ENCODE results near the gene PM20D1. TPM values are rescaled to one million over a fixed set of nuclear protein-coding genes. Genes with fewer than 3 reads are reported as not detected.
"Not testable (repeated sequence)": the region's sequence is repeated elsewhere in the genome, so short reads cannot be mapped to it uniquely, and the experiment has no call there.

Gene PM20D1
- total RNA-seq, 1 donor from 2014 or later = not detected

DNA sequence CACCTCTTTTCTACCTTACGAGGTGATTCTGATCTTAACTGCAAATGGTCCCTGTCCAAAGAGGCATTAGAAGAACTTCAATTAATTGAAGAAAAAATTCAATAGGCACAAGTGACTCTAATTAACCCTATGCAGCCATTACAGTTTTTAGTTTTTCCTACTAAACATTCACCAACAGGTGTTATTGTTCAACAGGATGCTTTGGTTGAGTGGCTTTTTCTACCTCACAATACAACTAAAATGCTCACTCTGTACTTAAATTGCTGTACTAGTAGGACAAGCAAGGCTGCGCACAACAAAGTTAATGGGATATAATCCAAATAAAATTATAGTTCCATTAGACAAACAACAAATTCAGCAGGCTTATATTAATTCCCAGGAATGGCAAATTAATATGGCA lies 11.6 kb upstream of the PM20D1 start:
- peaks cover 5% of the 10 kb centered on the region for H3K9me3 Mint-ChIP-seq (ENCODE audit: unreplicated experiment)
- no peaks in the 10 kb centered on the region for H3K36me3 Mint-ChIP-seq (ENCODE audit: low read depth, unreplicated experiment)
- DNase-seq (ENCODE audit: low read depth) (no peak), FAIRE-seq (no peak)
- H3K4me3 ChIP-seq (ENCODE audit: insufficient read depth, low read depth, low read length) = no peak overlapping the region
- H4K20me1 ChIP-seq (ENCODE audit: insufficient read depth, low read length) = no peaks in the 10 kb centered on the region
- TF ChIP-seq, protein P1, sequence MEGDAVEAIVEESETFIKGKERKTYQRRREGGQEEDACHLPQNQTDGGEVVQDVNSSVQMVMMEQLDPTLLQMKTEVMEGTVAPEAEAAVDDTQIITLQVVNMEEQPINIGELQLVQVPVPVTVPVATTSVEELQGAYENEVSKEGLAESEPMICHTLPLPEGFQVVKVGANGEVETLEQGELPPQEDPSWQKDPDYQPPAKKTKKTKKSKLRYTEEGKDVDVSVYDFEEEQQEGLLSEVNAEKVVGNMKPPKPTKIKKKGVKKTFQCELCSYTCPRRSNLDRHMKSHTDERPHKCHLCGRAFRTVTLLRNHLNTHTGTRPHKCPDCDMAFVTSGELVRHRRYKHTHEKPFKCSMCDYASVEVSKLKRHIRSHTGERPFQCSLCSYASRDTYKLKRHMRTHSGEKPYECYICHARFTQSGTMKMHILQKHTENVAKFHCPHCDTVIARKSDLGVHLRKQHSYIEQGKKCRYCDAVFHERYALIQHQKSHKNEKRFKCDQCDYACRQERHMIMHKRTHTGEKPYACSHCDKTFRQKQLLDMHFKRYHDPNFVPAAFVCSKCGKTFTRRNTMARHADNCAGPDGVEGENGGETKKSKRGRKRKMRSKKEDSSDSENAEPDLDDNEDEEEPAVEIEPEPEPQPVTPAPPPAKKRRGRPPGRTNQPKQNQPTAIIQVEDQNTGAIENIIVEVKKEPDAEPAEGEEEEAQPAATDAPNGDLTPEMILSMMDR (IDR thresholded peaks at IDR 0.05; ENCODE audit: insufficient read depth, low read depth, low read length) = no peak
- no peak for TF ChIP-seq EZH2 (IDR thresholded peaks at IDR 0.05; ENCODE audit: insufficient read depth, low read length)
- H3K9ac ChIP-seq (ENCODE audit: low read length) = no peak overlapping the region
- no peaks in the 10 kb centered on the region for H3K9me3 ChIP-seq (ENCODE audit: insufficient read depth, low read depth, low read length)
- no peak overlapping the region for H2AFZ ChIP-seq (ENCODE audit: low read depth, low read length)
- no peak overlapping the region for H3K4me3 Mint-ChIP-seq (ENCODE audit: unreplicated experiment)
- H3K27me3 ChIP-seq (ENCODE audit: insufficient read depth, low read length) = peaks cover 9% of the 10 kb centered on the region
- H3K4me2 ChIP-seq (ENCODE audit: low read length) = no peak overlapping the region
- H3K27ac Mint-ChIP-seq (ENCODE audit: unreplicated experiment) = no peak overlapping the region
- H3K27me3 Mint-ChIP-seq (ENCODE audit: low read depth, unreplicated experiment) = peaks cover 2% of the 10 kb centered on the region
- H3K27ac ChIP-seq (ENCODE audit: low read depth, low read length) = no peak overlapping the region
- H3K79me2 ChIP-seq (ENCODE audit: insufficient read depth, low read length) = no peaks in the 10 kb centered on the region
- H3K4me1 ChIP-seq (ENCODE audit: insufficient read depth, low read length) = no peaks in the 10 kb centered on the region
- H3K4me1 Mint-ChIP-seq (ENCODE audit: low read depth, unreplicated experiment) = no peaks in the 10 kb centered on the region
- H3K36me3 ChIP-seq (ENCODE audit: insufficient read depth, low read length) = no peaks in the 10 kb centered on the region

GRCh38 chr1:205858141-205858961 lies 8.4 kb upstream of the PM20D1 start:
- H3K4me1 ChIP-seq (ENCODE audit: insufficient read depth, low read length) = no peaks in the 10 kb centered on the region
- H3K79me2 ChIP-seq (ENCODE audit: insufficient read depth, low read length) = no peaks in the 10 kb centered on the region
- no peak overlapping the region for H3K27ac Mint-ChIP-seq (ENCODE audit: unreplicated experiment)
- no peaks in the 10 kb centered on the region for H3K36me3 Mint-ChIP-seq (ENCODE audit: low read depth, unreplicated experiment)
- H3K4me1 Mint-ChIP-seq (ENCODE audit: low read depth, unreplicated experiment) = no peaks in the 10 kb centered on the region
- no peak overlapping the region for H3K9ac ChIP-seq (ENCODE audit: low read length)
- no peak overlapping the region for H3K4me3 ChIP-seq (ENCODE audit: insufficient read depth, low read depth, low read length)
- no peak for TF ChIP-seq EZH2 (IDR thresholded peaks at IDR 0.05; ENCODE audit: insufficient read depth, low read length)
- TF ChIP-seq, protein P1 (IDR thresholded peaks at IDR 0.05; ENCODE audit: insufficient read depth, low read depth, low read length) = no peak
- peaks cover 2% of the 10 kb centered on the region for H3K27me3 ChIP-seq (ENCODE audit: insufficient read depth, low read length)
- H3K9me3 Mint-ChIP-seq (ENCODE audit: unreplicated experiment) = peaks cover 10% of the 10 kb centered on the region
- H3K27ac ChIP-seq (ENCODE audit: low read depth, low read length) = no peak overlapping the region
- H2AFZ ChIP-seq (ENCODE audit: low read depth, low read length) = no peak overlapping the region
- no peak overlapping the region for H3K4me3 Mint-ChIP-seq (ENCODE audit: unreplicated experiment)
- FAIRE-seq (no peak), DNase-seq (ENCODE audit: low read depth) (no peak)
- H4K20me1 ChIP-seq (ENCODE audit: insufficient read depth, low read length) = no peaks in the 10 kb centered on the region
- H3K36me3 ChIP-seq (ENCODE audit: insufficient read depth, low read length) = no peaks in the 10 kb centered on the region
- no peak overlapping the region for H3K4me2 ChIP-seq (ENCODE audit: low read length)
- no peaks in the 10 kb centered on the region for H3K9me3 ChIP-seq (ENCODE audit: insufficient read depth, low read depth, low read length)
- H3K27me3 Mint-ChIP-seq (ENCODE audit: low read depth, unreplicated experiment) = peaks cover 2% of the 10 kb centered on the region

- not testable (repeated sequence) for H3K9me3 Mint-ChIP-seq (ENCODE audit: unreplicated experiment); H3K27me3 Mint-ChIP-seq (ENCODE audit: low read depth, unreplicated experiment); H3K4me2 ChIP-seq (ENCODE audit: low read length); FAIRE-seq; H3K36me3 Mint-ChIP-seq (ENCODE audit: low read depth, unreplicated experiment); DNase-seq (ENCODE audit: low read depth); H3K27me3 ChIP-seq (ENCODE audit: insufficient read depth, low read length); H4K20me1 ChIP-seq (ENCODE audit: insufficient read depth, low read length); H3K36me3 ChIP-seq (ENCODE audit: insufficient read depth, low read length); H3K9me3 ChIP-seq (ENCODE audit: insufficient read depth, low read depth, low read length); H2AFZ ChIP-seq (ENCODE audit: low read depth, low read length); H3K4me3 ChIP-seq (ENCODE audit: insufficient read depth, low read depth, low read length); H3K4me3 Mint-ChIP-seq (ENCODE audit: unreplicated experiment); H3K79me2 ChIP-seq (ENCODE audit: insufficient read depth, low read length); H3K27ac ChIP-seq (ENCODE audit: low read depth, low read length); H3K4me1 Mint-ChIP-seq (ENCODE audit: low read depth, unreplicated experiment); H3K4me1 ChIP-seq (ENCODE audit: insufficient read depth, low read length); H3K27ac Mint-ChIP-seq (ENCODE audit: unreplicated experiment); H3K9ac ChIP-seq (ENCODE audit: low read length)
Measured at GRCh38 chr1:205857501-205857900, 7.6 kb upstream of the PM20D1 start.
